Measurements from ENCODE around the gene MEF2B. TPM values are rescaled to one million over a fixed set of nuclear protein-coding genes. Genes with fewer than 3 reads are reported as not detected.
A peak's percentile ranks its signal among the peaks of the same experiment; 100 is the strongest.

MEF2B gene
- polyA plus RNA-seq (2014; cell fraction: cytosol; rRNA removed): 0.30 TPM in 1 of 2 replicates, not detected in the other
- 0.18 TPM in 1 of 2 replicates, not detected in the other for polyA plus RNA-seq (2014; cell fraction: nucleus; rRNA removed)

DNA sequence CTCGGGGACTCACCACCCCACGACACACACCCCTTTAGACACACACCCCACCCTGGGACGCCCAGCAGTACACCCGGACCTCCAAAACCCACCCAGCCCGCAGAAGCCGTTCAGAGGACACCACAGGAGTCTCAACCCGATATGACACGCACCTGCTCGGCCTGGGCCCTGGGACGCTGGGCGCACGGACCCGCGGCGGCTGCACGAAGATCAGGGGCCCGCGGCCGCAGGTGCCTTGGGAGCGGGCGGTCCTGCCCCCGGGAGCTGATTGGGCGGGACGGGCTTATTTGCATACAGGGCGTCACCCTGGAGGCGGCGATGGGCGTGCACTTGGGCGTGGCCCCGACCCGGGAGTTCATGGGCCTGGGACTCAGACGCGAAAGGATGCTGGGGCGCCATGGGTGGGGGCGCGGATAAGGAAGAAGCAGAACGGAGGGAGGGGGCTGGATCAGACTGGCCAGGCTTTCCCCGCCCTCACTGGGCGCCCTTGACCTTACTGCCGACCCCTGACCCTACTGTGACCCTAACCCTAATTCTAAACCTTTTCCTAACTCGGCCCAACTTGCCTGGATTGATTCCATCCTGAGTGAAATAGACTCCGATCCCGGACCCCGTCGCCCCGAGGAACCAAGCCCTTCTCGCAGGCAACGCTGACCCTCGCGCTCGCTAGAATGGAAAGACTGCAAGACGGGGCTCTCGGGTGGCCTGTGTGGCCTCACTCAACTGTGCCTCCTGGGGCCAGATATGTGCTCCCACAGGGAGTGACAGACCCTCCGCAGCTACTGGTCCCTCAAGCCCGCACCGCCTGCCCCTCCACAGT is at the start of gene MEF2B:
MEF2B (minus strand) TSS at position 211 of the 820 bp plus-strand sequence. CDS start 19,528 bp downstream, outside the sequence.
- DNase-seq (ENCODE audit: low spot score): peak; percentile 83

DNA sequence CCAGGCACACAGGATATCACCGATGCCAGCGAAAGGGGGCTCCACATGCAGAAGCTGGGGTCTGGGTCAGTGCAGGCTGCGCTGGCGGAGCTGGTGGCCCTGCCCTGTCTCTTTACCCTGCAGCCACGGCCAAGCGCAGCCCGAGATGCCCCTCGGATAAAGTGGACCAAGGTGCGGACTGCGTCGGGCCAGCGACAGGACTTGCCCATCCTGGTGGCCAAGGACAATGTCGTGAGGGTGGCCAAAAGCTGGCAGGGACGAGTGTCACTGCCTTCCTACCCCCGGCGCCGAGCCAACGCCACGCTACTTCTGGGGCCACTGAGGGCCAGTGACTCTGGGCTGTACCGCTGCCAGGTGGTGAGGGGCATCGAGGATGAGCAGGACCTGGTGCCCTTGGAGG is 48.8 kb upstream of the MEF2B start:
- no peak for DNase-seq (ENCODE audit: low spot score)

DNA sequence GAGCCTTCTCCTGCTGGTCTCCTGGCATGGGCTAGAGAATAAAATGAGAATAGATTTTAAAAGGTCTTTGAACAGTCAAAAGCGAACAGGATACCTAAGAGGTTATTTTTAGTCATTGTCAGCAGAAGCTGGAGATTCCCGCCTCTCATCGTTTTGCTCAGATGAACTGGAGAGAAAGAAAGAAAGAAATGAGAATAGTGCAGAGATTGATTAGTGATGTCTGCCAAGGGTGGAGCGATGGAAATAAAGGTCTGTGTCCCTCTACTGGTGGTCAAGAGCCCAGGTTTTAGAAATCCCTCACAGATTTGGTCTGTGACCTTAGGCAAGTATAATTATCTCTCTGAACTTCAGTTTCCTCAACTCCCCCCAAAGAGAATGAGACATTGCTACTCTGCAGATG is 47.0 kb upstream of the MEF2B start:
- DNase-seq (ENCODE audit: low spot score): peak; percentile 49

DNA sequence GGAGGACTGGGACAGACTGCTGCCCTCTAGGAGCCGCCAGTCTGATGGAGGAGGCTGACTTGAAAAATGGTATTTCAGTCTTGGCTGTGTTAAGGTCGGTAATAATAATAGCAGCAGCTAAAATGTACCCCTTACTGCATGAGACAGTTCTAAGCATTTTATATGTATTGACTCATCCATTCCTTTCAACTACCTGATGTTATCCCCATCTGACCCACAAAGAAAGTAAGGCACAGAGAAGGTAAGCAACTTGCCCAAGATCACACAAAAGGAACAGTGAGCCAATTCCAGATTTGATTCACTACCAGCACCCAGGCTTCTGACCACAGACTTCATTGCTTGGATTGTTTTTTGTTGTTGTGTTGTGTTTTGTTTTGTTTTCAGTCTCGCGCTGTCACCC is 45.7 kb upstream of the MEF2B start:
- no peak for DNase-seq (ENCODE audit: low spot score)

DNA sequence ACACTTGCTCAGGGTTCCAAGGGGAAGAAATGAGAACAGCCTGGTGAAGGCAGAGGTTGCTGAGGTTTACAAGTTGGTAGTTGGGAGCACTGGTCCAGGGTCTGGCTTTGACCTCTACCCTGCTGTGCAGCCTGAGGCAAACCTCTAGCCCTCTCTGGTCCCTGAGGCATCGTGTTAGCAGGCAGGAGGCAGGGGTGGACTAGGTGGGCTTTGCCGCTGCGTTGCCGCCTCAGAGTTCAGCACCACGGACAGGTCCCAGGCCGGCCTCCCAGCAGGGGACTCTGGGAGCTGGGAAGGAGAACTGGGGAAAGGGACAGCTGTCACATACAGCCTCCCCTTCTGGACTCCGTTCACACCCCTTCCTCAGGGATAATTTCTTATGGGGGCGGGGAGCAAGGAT is 44.8 kb upstream of the MEF2B start:
- DNase-seq (ENCODE audit: low spot score): no peak

DNA sequence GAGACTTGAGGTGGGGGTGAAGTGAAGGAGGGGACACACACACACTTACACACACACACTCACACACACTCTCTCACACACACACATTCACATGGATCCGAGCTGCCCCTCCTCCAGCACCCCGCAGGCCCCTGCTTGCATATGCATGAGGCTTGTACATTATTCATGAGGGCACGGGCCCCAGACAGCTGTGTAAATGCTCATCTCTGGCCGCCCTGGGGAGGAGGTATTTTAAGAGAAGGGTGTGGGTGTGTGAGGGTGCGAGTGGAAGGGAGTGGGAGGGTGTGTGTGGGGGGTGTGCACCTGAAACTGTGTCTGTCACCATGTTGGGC is 44.1 kb upstream of the MEF2B start:
- DNase-seq (ENCODE audit: low spot score): no peak

DNA sequence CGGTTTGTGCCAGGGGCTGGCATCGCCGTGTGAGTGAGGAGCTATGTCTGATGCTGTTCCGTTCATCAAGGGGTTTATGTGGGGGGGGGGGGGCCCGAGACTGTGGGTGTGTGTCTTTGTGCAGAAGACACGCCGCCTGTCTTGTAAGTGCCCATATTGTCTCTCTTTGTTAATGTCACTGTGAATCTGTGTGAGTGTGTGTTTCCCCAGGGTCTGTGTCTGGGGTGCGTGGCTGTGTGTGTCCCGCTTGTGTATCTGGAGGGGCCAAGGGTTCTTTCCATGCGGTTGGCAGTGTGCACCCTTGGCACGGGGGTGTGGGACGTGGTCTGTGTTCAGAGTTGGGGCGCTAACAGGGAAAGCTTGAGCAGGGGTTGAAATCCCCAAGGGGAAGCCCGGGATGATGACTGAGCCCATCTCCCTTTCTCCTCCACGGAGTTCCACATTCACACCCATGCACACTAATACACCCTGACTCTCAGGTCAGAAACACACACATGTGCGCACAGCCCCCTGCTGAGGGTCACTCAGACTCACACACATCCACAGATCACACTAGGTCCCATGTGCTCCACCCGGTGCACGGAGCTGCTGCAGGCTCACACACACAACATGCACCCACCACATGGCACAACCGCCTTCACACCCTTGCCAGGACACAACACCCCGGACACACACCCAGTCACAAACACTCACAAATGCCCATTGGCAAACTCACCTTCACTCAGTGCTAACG is 43.5 kb upstream of the MEF2B start:
- DNase-seq (ENCODE audit: low spot score): no peak

DNA sequence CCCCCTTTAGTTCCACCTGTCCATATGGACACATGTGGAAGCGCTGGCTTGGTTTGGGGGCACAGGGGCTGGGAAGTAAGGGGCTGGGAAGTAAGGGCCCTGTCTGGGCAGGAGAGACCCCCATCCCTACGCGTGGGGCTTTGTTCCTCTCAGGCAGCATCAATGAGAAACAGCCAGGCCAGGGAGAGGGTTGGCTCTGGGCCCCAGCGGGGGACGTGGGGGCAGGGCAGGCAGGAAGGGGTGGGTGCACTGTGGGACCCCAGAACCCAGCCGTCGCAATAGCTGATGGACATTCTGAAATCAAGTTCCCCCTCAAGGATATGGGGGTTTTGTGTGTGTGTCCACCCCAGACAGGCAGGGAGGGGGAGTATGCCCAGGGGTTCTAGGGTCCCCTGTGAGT is 42.9 kb upstream of the MEF2B start:
- no peak for DNase-seq (ENCODE audit: low spot score)

DNA sequence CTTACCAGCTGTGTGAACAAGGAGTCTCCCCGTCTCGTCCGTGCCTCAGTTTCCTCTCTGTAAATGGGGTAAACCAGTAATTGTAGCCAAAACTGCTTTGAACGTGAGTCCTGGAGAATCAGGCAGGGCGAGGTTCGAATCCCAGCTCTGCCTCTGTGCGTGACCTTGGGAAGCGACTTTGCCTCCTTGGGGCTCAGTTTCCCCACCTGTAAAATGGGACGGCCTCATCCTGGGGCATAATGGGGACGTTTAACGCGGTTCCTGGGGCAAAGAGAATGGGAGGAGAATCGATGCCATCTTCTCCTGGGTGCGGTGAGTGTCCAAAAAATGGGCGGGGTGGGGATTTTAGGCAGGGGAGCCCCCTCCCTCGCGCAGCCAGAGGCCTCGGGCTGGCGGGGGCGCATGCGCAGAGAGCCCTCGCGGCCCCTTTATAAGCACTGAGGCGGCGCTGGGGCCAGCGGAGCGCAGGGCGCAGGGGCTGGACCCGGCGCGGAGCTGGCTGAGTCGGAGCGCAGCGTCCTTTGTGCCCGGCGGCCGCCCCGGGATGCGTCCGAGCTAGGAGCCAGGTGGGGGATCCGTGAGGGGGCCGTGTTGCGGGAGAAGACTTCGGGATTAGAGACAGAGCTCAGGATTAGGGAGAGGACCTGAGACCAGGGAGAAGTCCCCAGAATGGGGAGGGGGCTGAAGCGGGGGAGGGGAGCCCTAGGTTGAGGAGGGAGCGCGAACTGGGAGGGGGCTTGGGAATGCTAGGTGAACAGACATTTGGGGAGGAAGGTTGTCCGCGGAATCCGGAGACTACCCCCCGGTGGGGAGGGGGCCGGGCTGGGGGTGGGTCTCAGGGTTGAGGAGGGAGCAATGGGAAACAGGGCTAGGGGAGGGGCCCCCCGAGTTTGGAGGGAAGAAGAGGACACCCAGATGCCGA is 41.7 kb upstream of the MEF2B start, which contains the start of gene NCAN:
NCAN (plus strand) TSS at position 460 of the 922 bp plus-strand sequence. CDS start 4,996 bp downstream, outside the sequence.
- peak; percentile 55 for DNase-seq (ENCODE audit: low spot score)

DNA sequence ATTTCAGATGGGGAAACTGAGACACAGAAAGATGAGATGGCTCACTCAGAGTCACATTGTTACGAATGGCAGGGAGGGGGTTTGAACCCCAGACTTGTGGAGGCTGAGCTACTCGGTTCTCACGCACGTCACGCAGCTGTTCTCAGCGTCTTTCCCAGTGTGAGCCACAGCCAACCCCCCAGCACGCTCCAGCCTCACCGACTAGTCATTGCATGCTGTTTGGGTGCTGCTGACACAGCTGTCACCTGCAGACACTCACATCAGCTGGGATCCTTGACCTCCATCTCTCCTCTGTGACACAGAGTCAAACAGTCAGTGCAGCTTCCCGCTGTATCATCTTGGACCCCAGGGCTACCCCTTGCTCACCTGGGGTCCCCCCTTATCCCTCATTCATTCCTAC is 39.3 kb upstream of the MEF2B start:
- no peak for DNase-seq (ENCODE audit: low spot score)

DNA sequence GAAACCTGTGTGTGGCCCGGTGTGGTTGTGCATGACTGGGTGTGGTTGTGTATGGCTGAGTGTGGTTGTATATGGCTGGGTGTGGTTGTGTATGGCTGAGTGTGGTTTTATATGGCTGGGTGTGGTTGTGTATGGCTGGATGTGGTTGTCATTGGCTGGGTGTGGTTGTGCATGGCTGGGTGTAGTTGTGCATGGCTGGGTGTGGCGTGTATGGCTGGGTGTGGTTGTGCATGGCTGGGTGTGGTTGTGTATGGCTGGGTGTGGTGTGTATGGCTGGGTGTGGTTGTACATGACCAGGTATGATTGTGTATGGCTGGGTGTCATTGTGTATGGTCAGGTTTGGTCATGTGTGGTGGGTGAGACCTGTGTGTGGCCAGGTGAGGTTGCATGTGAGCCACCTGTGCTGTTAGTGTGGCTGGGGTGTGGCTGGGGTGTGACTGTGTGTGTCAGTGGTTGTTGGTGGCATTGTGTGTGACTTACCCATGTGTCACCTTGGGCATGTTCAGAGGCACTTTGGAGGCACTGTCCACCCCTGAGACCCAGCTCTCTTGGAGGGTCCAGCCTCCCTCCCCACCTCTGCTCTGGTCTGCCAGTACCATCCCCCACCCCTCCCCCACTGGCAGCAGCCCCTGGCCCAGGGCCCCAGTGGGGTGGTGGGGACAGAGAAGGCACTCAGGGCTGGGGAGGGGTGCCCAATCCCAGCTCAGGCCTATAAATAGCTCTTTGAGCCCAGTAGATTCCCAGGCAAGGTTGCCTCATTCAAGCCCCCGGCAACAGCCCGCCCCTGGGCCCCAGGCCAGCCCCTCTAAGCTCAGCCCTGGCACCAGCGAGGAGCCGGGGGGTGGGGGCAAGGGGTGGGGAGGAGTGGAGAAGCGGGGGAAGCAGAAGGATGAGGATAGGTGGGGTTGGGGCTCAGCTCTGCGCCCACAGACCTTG is 37.8 kb upstream of the MEF2B start:
- DNase-seq (ENCODE audit: low spot score): no peak

DNA sequence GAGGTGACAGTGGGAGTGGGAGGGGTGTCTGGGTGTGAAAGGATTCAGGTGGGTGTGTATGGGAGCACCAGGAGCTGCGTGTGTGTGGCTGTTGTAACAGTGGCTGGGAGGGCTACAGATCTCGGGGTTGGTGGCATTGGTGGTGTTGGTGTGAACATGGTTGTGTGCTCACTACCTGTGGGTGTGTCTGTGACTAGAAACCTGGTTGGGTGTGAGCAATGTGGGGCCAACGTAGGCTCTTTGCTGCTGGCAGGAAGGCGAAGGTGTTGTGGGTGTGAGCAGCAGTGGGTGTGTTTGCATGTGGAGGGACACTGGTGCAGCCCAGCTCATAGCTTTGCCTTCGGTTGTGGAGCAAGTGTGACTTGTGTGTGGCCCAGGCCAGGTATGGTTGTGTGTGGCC is 36.9 kb upstream of the MEF2B start:
- no peak for DNase-seq (ENCODE audit: low spot score)

DNA sequence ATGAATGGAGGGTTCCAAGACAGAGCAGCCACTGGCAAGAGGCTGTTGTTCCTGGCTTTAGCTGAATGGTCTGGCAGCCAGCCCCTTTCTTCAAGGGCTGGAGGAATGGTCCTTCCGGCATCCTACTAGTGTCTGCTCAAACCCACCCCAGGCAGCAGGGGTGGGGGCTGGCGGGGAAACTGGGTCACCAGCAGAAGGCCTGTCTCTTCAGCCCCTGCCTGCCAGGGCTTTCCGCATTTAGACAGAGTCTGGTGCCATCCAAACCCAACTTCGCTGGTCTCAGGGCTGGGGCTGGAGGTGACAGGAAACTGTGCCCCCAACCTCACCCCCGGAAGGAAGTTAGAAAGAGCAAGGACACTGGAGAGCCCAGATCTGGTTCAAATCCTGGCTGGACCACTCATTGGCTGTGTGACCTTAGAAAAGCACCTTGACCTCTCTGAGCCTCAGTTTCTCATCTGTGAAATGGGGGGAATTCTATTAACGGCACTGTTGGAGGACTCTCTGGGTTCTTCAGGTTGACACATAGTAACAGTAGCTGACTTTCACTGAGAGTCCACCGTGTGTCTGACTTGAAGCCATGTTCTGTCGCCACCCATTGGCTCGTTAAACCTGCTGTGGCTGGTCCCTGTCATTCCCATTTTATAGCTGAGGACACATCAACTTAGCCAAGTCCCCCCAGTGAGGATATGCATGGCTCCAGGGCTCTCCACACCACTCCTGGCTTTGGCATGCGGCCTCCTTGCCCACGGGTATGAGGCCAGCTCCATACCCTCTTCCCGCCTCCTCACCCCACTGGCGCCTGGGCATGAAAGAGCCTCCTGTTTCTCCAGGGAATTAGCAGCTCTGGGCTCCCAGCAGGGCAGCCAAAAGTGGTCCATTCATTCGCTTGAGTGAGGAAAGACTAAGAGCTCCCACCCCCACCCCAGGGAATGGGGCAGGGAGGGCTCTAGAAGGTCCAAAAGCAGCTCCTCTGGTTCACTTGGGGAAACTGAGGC is 35.6 kb upstream of the MEF2B start:
- no peak for DNase-seq (ENCODE audit: low spot score)

DNA sequence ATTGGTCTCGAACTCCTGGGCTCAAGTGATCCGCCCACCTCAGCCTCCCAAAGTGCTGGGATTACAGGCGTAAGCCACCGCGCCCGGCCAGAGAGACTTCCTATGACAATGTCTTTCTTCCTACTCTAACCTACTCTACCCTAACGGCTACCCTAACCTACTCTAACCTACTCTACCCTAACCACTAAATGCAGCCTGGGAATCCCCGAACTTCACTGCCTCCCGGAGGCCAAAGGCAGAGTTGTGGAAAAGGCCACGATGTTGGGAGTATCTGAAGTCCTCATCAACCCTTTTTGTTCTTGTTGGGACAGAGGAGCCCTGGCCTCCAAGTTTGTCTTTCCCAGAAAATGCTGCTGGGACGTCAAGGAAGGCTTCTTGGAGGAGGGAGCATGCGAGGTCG is 34.1 kb upstream of the MEF2B start:
- DNase-seq (ENCODE audit: low spot score): no peak

DNA sequence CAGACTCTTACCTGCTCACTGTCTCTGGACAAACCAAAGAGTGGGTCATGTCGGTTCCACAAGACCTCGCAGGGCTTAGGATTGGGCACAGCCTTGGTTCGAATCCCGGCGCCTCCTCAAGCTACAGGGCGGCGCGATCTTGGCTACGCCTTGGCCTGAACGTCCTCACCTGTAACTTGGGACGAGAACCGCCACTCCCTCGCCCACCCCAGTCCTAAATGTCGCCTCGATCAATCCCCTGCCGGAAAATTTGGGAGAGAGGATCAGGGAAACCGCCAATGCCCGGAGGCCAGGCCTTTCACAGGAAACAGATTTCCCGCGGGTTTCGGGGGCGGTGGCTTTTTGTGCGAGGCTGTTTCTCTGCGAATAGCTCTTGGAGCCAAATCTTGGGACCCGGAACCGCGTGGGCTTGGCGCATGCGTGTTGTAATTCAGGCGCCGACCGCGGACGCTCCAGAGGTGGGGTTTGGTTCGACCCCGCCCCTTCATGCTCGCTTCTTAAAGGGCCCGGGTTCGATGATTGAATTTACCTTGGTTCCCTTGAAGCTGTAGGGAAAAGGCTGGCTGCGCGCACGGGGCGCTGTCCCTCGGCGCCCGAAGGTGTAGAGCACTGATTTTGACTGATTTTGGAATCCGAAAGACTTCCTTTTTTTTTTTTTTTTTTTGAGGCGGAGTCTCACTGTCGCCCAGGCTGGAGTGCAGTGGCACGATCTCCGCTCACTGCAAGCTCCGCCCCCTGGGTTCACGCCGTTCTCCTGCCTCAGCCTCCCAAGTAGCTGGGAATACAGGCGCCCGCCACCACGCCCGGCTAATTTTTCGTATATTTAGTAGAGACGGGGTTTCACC is 33.2 kb upstream of the MEF2B start, which contains the start of gene NR2C2AP:
NR2C2AP (minus strand) TSS at position 403 of the 845 bp plus-strand sequence; CDS start at position 49, 354 bp downstream.
- DNase-seq (ENCODE audit: low spot score): peak; percentile 90

DNA sequence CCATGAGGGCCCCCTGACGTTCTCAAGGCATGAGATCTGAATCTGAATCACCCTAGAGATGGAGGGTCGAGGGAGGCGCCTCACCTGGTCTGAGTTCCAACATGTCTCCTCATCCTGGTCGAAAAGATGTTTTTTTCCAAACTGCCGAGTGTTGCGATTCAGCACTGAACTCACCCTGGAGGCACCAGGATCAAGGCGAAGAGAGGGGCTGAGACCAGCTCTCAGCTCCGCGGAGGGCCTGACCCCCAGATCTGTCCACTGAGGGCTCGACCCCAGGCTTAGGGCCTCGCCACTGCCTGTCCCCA is 32.6 kb upstream of the MEF2B start:
- no peak for DNase-seq (ENCODE audit: low spot score)

DNA sequence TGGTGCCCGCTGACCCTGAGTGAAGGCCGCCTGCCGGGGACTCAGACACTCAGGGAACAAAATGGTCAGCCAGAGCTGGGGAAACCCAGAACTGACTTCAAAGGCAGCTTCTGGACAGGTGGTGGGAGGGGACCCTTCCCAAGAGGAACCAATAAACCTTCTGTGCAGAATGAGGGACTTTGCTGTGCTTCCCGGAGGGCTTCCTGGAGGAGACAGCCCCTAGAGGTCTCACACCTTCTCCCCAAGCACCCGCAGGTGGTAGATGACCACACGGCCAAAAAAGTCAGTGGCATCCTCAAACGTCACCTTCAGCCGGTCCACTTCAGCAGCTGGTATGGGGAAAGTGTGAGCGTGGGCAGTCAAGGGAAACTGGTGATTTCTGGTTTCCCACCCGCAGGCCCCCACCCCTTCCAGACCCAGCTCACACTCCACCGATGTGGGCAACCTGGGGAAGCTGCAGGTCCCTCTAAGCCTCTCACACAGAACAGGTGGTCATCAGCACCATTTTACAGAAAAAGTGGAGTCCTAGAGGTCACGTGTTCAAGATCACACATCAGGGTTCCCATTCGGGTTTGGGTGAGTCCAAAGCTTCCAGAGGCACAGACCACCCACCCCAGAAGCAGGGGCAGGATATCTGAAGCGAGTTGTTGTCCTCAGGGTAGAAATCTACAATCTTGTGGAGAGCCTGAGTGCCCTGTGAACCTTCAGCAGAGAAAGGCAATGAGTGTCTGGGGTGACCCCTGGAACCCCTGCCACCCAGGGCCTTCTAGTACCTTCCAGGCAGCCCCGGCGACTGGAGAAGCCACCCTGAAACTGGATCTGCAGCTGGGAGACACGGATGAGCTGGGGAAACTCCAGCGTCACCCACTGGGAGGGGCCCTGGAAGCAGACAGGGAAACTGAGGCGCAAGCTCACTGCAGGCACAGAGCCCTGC is 31.9 kb upstream of the MEF2B start:
- DNase-seq (ENCODE audit: low spot score): no peak
